ENCODE results near the gene FCRLA.

DNA sequence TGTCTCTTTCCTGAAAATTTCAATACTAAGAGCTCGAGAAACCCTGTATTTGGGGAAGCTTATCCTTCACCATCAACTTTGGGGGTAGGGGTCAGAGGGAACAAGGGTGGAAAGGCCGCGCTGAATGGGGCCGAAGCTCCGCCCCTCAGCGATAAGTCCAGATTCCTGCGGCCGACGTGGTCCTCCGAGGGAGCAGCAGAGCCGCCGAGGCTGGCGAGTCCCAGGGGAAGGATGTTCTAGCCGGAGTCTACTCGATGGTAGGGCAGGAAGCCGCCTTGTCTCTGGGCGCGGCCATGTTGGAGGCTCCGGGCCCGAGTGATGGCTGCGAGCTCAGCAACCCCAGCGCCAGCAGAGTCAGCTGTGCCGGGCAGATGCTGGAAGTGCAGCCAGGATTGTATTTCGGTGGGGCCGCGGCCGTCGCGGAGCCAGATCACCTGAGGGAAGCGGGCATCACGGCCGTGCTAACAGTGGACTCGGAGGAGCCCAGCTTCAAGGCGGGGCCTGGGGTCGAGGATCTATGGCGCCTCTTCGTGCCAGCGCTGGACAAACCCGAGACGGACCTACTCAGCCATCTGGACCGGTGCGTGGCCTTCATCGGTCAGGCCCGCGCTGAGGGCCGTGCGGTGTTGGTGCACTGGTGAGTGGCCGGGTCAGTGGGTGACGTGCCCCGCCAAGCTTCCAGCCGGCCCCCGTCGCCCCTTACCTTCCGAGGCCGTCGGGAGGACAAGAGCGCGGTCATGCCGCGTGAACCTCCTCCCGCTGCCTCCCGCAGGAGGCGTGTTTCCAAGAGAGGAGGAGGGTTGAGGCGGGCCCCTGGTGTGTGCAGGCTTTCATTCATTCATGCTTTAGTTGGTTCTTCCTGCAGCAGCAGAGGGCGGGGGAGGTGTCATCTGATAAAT, 42.7 kb downstream of the FCRLA start, which contains the start of gene DUSP12:
- TF ChIP-seq, protein P1, sequence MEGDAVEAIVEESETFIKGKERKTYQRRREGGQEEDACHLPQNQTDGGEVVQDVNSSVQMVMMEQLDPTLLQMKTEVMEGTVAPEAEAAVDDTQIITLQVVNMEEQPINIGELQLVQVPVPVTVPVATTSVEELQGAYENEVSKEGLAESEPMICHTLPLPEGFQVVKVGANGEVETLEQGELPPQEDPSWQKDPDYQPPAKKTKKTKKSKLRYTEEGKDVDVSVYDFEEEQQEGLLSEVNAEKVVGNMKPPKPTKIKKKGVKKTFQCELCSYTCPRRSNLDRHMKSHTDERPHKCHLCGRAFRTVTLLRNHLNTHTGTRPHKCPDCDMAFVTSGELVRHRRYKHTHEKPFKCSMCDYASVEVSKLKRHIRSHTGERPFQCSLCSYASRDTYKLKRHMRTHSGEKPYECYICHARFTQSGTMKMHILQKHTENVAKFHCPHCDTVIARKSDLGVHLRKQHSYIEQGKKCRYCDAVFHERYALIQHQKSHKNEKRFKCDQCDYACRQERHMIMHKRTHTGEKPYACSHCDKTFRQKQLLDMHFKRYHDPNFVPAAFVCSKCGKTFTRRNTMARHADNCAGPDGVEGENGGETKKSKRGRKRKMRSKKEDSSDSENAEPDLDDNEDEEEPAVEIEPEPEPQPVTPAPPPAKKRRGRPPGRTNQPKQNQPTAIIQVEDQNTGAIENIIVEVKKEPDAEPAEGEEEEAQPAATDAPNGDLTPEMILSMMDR (IDR thresholded peaks at IDR 0.05; ENCODE audit: extremely low read depth in 1 of 2, insufficient read depth in 1 of 2, low read depth in 1 of 2, low read length in 2 of 2): no peak
- TF ChIP-seq EZH2 (IDR thresholded peaks at IDR 0.05; ENCODE audit: borderline replicate concordance, low read depth, low read length, severe bottlenecking): no peak

Data from endothelial cell of umbilical vein (primary cell).